ENCODE data around the gene MPPE1. TPM values are rescaled to one million over a fixed set of nuclear protein-coding genes. Genes with fewer than 3 reads are reported as not detected.
"Not testable (repeated sequence)": the region's sequence is repeated elsewhere in the genome, so short reads cannot be mapped to it uniquely, and the experiment has no call there.

MPPE1 gene
- total RNA-seq, 2 experiments from 2014 or later: 21.7 to 22.4 TPM

DNA sequence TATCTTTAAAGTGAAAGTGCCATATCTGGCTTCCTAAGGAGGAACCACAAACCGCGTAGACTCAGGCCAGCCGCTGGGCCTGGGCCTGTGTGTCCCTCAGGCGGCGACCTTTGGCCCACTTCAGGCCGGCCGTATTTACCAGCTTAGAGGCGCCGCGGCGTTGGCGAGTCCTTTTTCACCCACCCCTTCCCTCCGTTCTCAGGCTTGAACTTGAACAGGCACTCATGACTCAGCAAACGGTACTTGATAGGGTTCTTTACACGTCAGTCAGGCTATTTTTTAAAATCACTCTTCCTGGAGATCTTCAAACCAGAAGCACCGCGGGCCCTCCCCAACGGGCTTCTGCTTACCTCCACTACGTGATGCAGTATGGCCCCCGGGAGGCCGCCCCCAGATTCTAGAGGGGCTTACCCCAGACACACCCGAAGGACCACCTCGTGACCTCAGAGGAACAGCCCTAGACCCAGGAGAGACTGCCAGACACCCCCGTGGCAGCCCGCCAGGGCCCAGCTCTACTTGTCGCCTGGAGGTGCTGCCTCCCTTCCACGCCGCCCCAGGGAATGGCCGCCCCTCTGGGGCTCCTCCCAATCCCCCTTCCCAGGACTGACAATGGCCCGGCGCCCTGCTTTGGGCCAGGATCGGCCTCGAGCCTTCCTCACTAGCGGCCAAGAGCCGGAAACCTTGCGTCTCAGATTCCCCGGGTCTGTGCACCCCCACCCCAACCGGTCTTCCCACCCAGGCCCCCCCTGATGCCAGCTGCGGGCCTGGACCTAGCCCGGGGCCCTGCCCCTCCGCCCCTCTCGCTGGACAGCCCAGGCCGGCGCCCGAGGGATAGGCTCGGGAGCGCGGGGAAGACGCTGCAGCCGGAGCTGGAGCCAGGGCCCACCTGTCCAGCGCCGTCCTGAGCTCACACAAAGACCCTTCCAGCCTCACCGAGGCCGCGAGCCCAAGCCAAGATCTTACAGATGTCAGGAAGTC lies 39.4 kb upstream of the MPPE1 start:
- POLR2A ChIA-PET: interaction anchor here (0.7 to 3.6 kb wide), 4 partner anchors 9 to 39 kb away, joined by 3 to 15 read pairs (median 4); partner anchors contain the start of genes IMPA2 and MPPE1

DNA sequence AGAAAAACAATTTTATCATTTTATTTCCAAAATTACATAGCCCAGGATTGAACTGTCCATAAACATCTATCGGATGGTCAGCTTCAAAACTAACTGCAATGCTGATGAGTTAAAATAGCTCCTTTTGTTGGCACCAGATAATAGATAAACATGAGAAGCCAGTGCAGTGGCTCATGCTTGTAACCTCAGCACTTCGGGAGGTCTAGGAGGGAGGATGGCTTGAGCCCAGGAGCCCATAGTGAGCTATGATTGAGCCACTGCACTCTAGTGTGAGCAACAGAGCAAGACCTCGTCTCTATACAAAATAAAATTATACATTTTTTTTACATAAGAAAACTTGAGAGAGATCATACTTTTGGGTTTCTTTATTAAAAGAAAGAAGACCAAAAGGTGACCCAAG lies 38.6 kb upstream of the MPPE1 start:
- peak overlapping the region; percentile 47 for H3K4me3 Mint-ChIP-seq
- ChIA-PET CTCF (interaction anchor here (0.6 to 5.4 kb wide), 5 partner anchors 9 to 291 kb away, joined by 3 to 56 read pairs (median 8); no protein-coding TSS in a partner anchor), POLR2A (interaction anchor here (0.7 to 3.6 kb wide), 3 partner anchors 10 to 35 kb away, joined by 3 to 15 read pairs (median 4); partner anchors contain the start of gene IMPA2)
- no peak overlapping the region for H3K27ac Mint-ChIP-seq
- intact Hi-C loops (cut with micrococcal nuclease): loop anchor here (5.0 kb wide), 1 partner anchor 36 kb away; the partner anchor contains the start of gene IMPA2
- DNase-seq: peak; percentile 12
- H3K36me3 Mint-ChIP-seq (ENCODE audit: low read depth): no peaks in the 10 kb centered on the region
- H3K9me3 Mint-ChIP-seq: no peaks in the 10 kb centered on the region
- H3K27me3 Mint-ChIP-seq: no peaks in the 10 kb centered on the region
- ATAC-seq: peak; percentile 18
- peaks cover 5% of the 10 kb centered on the region for H3K4me1 Mint-ChIP-seq (ENCODE audit: low read depth)
- TF ChIP-seq, protein P1, sequence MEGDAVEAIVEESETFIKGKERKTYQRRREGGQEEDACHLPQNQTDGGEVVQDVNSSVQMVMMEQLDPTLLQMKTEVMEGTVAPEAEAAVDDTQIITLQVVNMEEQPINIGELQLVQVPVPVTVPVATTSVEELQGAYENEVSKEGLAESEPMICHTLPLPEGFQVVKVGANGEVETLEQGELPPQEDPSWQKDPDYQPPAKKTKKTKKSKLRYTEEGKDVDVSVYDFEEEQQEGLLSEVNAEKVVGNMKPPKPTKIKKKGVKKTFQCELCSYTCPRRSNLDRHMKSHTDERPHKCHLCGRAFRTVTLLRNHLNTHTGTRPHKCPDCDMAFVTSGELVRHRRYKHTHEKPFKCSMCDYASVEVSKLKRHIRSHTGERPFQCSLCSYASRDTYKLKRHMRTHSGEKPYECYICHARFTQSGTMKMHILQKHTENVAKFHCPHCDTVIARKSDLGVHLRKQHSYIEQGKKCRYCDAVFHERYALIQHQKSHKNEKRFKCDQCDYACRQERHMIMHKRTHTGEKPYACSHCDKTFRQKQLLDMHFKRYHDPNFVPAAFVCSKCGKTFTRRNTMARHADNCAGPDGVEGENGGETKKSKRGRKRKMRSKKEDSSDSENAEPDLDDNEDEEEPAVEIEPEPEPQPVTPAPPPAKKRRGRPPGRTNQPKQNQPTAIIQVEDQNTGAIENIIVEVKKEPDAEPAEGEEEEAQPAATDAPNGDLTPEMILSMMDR (IDR thresholded peaks at IDR 0.05): no peak

More for the DNA sequence above, 39.4 kb upstream of the MPPE1 start:
- no peaks in the 10 kb centered on the region for H3K27me3 Mint-ChIP-seq
- H3K4me1 Mint-ChIP-seq (ENCODE audit: low read depth): peaks cover 5% of the 10 kb centered on the region
- CTCF ChIA-PET: interaction anchor here (0.6 to 5.4 kb wide), 6 partner anchors 10 to 292 kb away, joined by 3 to 56 read pairs (median 10); no protein-coding TSS in a partner anchor
- H3K4me3 Mint-ChIP-seq: peak overlapping the region; percentile 73
- peak; percentile 89 for ATAC-seq
- DNase-seq: peak; percentile 82
- no peaks in the 10 kb centered on the region for H3K36me3 Mint-ChIP-seq (ENCODE audit: low read depth)
- H3K27ac Mint-ChIP-seq: peak overlapping the region; percentile 87
- TF ChIP-seq, protein P1 (IDR thresholded peaks at IDR 0.05): no peak
- no peaks in the 10 kb centered on the region for H3K9me3 Mint-ChIP-seq
- intact Hi-C loops (cut with micrococcal nuclease): loop anchor here (5.0 kb wide), 1 partner anchor 35 kb away; the partner anchor contains the start of gene IMPA2

DNA sequence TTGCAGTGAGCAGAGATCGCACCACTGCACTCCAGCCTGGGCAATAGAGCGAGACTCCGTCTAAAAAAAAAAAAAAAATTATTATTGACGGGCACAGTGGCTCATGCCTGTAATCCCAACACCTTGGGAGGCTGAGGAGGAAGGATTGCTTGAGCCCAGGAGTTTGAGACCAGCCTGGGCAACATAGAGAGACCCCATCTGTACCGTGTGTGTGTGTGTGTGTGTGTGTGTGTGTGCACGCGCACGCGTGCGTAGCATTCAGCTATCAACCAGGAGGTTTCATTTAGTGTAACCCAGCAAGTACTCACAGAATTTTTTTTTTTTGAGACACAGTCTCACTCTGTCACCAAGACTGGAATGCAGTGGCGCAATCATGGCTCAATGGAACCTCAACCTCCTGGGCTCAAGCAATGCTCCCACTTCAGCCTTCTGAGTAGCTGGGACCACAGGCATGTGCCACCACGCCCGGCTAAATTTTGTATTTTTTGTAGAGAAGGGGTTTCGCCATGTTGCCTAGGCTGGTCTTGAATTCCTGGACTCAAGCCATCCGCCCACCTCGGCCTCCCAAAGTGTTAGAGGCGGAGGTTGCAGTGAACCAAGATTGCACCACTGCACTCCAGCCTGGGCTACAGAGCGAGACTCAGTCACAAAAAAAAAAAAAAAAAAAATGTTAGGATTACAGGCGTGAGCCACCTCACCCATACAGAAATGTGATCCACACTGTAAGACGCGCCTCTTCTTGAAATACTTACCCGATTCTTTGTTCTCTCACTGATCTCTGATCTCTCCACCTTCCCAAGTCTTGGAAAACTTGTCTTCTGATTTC lies 37.9 kb upstream of the MPPE1 start:
- H3K36me3 Mint-ChIP-seq (ENCODE audit: low read depth); H3K4me1 Mint-ChIP-seq (ENCODE audit: low read depth); DNase-seq; H3K27ac Mint-ChIP-seq; H3K9me3 Mint-ChIP-seq; H3K27me3 Mint-ChIP-seq; ATAC-seq: not testable (repeated sequence)
- POLR2A ChIA-PET: interaction anchor here (1.3 kb wide), 1 partner anchor 10 kb away, joined by 4 read pairs; no protein-coding TSS in a partner anchor
- CTCF ChIA-PET: interaction anchor here (1.0 to 5.4 kb wide), 4 partner anchors 8 to 291 kb away, joined by 3 to 56 read pairs (median 18); no protein-coding TSS in a partner anchor
- intact Hi-C loops (cut with micrococcal nuclease): loop anchor here (5.0 kb wide), 1 partner anchor 36 kb away; the partner anchor contains the start of gene IMPA2
- H3K4me3 Mint-ChIP-seq: peak overlapping the region; percentile 47

DNA sequence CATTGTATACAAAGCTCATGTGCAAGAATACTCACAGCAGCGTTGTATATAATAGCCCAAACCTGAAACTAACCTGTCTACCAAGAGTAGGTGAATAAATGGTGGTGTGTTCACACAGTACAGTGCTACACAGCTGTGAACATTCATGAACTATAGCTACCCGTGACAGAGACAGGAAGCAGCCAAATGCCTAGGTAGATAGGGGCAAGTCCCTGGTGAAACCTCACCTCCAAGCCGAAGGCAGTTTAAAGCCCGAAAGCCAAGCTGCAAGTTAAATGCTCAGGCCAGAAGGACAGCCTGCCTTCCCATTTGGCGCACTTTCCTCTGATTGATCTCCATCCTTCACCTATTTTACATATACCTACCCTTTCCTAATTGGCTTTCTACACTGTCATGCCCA lies 36.7 kb upstream of the MPPE1 start:
- Mint-ChIP-seq H3K27ac (no peak overlapping the region), H3K4me3 (no peak overlapping the region), H3K36me3 (ENCODE audit: low read depth) (no peaks in the 10 kb centered on the region), H3K27me3 (no peaks in the 10 kb centered on the region), H3K9me3 (no peaks in the 10 kb centered on the region), H3K4me1 (ENCODE audit: low read depth) (peaks cover 5% of the 10 kb centered on the region)
- POLR2A ChIA-PET: no interaction called here
- DNase-seq: no peak
- intact Hi-C loops (cut with micrococcal nuclease): loop anchor here (5.0 kb wide), 1 partner anchor 38 kb away; the partner anchor contains the start of gene IMPA2
- CTCF ChIA-PET: interaction anchor here (3.8 kb wide), 1 partner anchor 50 kb away, joined by 27 read pairs; no protein-coding TSS in a partner anchor
- no peak for ATAC-seq
- TF ChIP-seq, protein P1 (IDR thresholded peaks at IDR 0.05): no peak

DNA sequence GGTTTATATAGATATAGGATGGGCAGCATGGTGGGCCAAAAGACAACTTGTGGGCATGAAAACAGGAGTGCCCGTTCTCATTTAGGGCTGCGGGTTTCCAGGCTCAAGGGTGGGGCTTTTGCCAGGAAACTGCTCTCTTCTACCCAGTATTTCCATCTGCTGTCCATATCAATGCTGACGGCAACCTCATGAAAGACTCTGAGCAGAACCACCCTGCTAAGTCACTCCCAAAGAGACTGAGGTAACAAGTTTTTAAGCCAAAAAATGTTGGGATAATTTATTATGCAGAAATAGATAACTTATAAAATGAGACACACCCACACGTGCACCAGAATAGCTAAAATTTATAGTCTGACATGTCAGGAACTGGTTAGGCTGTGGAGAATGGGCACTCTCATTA lies 36.1 kb upstream of the MPPE1 start:
- ChIA-PET CTCF (interaction anchor here (3.8 kb wide), 1 partner anchor 51 kb away, joined by 27 read pairs; no protein-coding TSS in a partner anchor), POLR2A (no interaction called here)
- peaks cover 5% of the 10 kb centered on the region for H3K4me1 Mint-ChIP-seq (ENCODE audit: low read depth)

More for the DNA sequence above, 36.1 kb upstream of the MPPE1 start:
- Mint-ChIP-seq H3K4me3 (no peak overlapping the region), H3K27me3 (no peaks in the 10 kb centered on the region), H3K36me3 (ENCODE audit: low read depth) (no peaks in the 10 kb centered on the region), H3K27ac (no peak overlapping the region), H3K9me3 (no peaks in the 10 kb centered on the region)
- intact Hi-C loops (cut with micrococcal nuclease): no loop called here
- no peak for ATAC-seq
- no peak for DNase-seq
- TF ChIP-seq, protein P1 (IDR thresholded peaks at IDR 0.05): no peak

Measured in activated CD8-positive, alpha-beta T cell treated with anti-CD3 and anti-CD28 coated beads for 36 hours (primary cell).